Suprapubic skin (tissue), 4 donors: ENCODE results near the gene KANSL1. TPM values are rescaled to one million over a fixed set of nuclear protein-coding genes. Genes with fewer than 3 reads are reported as not detected.
"Not testable (repeated sequence)": the region's sequence is repeated elsewhere in the genome, so short reads cannot be mapped to it uniquely, and the experiment has no call there.

Experiments used
- DNase-seq, 2 donors: peaks; one replicate each; pipeline ENCODE4 v3.0.0-alpha.2; 2019; ENCODE audit warnings: low spot score in 2 of 2
- H3K27ac ChIP-seq: fragments of 200-600 bp; sonication (generic); one replicate; pipeline ENCODE4 v1.5.1; 2019
- H3K27me3 ChIP-seq: fragments of 200-600 bp; sonication (generic); one replicate; pipeline ENCODE4 v1.5.1; 2019
- H3K36me3 ChIP-seq: fragments of 200-600 bp; sonication (generic); one replicate; pipeline ENCODE4 v1.5.1; 2019
- H3K4me1 ChIP-seq: fragments of 200-600 bp; sonication (generic); one replicate; pipeline ENCODE4 v1.5.1; 2019
- H3K4me3 ChIP-seq: fragments of 200-600 bp; sonication (generic); one replicate; pipeline ENCODE4 v1.5.1; 2019; ENCODE audit warnings: mild to moderate bottlenecking
- H3K9me3 ChIP-seq: fragments of 200-600 bp; sonication (generic); one replicate; pipeline ENCODE4 v1.5.1; 2019
- EP300 ChIP-seq: sonication (generic); formaldehyde crosslinking; IDR thresholded peaks from one replicate; pipeline ENCODE4 v1.6.1; 2017; ENCODE audit warnings: antibody characterized with exemption
- POLR2A ChIP-seq, 2 donors: fragments of 450-650 bp; IDR thresholded peaks; one replicate each; pipeline ENCODE4 v1.6.1; 2017; ENCODE audit warnings: antibody characterized with exemption in 2 of 2, mild to moderate bottlenecking in 2 of 2, moderate library complexity in 2 of 2
- POLR2AphosphoS5 ChIP-seq, 3 donors: sonication (generic); formaldehyde crosslinking; IDR thresholded peaks; one replicate each; pipeline ENCODE4 v1.6.1; 2017; ENCODE audit warnings: antibody characterized with exemption in 3 of 3
- WGBS: methylation state at CpG from one replicate; pipeline ENCODE4 v1.1.5; 2018; 5-methylcytosine and 5-hydroxymethylcytosine counted together
- total RNA-seq, 4 donors: library from RNA; depleted of rRNA; stranded (reverse); fragments of >200 nt; gene quantifications; one replicate each; pipeline ENCODE4 v1.1.0, GENCODE V29; 2016
- TF ChIP-seq, protein P1 (sequence below), 2 donors: fragments of 200-600 bp in 1 of 2; fragments of 450-650 bp in 1 of 2; sonication (generic) in 1 of 2; IDR thresholded peaks; one replicate each; pipeline ENCODE4 v1.5.1; 2016 to 2019; ENCODE audit warnings: antibody characterized with exemption in 2 of 2, mild to moderate bottlenecking in 1 of 2, moderate library complexity in 1 of 2

Gene KANSL1
- total RNA-seq, 4 donors from 2014 or later: 68.2 to 187 (median 79.0) TPM

- Histone ChIP-seq H3K27me3 (no peaks in the 10 kb centered on the region), H3K27ac (no peak overlapping the region), H3K4me3 (no peak overlapping the region), H3K4me1 (no peaks in the 10 kb centered on the region), H3K9me3 (no peaks in the 10 kb centered on the region), H3K36me3 (peaks cover 10% of the 10 kb centered on the region)
- DNase-seq: no peak
- WGBS: 98% methylated on average over 2 of the region's 2 CpGs
- TF ChIP-seq EP300 (no peak), POLR2A (IDR thresholded peaks at IDR 0.05) (no peak), POLR2AphosphoS5 (IDR thresholded peaks at IDR 0.05) (no peak)
- TF ChIP-seq, protein P1, sequence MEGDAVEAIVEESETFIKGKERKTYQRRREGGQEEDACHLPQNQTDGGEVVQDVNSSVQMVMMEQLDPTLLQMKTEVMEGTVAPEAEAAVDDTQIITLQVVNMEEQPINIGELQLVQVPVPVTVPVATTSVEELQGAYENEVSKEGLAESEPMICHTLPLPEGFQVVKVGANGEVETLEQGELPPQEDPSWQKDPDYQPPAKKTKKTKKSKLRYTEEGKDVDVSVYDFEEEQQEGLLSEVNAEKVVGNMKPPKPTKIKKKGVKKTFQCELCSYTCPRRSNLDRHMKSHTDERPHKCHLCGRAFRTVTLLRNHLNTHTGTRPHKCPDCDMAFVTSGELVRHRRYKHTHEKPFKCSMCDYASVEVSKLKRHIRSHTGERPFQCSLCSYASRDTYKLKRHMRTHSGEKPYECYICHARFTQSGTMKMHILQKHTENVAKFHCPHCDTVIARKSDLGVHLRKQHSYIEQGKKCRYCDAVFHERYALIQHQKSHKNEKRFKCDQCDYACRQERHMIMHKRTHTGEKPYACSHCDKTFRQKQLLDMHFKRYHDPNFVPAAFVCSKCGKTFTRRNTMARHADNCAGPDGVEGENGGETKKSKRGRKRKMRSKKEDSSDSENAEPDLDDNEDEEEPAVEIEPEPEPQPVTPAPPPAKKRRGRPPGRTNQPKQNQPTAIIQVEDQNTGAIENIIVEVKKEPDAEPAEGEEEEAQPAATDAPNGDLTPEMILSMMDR (IDR thresholded peaks at IDR 0.05): no peak
These were observed 104.6 kb downstream of the KANSL1 start for GRCh38 chr17:46088595-46088994.

DNA sequence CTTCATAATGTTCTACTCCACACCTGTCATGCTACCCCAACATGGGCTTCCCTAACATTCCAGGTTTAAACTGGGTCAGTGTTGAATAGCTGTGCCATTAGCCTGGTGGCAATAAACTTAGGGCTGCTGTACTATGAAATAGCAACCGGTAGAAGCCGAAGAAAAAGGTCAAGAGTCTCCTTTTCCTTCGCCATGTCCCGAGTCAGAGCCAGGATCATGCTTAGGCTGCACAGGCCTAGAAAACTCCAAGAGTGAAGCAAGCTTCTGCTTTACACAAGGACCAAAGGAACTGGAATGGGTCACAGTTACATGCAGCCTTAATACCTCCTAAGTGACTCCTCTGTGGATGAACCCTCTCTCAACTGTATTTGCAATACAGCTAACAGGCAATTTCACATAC is 105.4 kb downstream of the KANSL1 start:
- 85% methylated on average over 4 of the region's 4 CpGs for WGBS

DNA sequence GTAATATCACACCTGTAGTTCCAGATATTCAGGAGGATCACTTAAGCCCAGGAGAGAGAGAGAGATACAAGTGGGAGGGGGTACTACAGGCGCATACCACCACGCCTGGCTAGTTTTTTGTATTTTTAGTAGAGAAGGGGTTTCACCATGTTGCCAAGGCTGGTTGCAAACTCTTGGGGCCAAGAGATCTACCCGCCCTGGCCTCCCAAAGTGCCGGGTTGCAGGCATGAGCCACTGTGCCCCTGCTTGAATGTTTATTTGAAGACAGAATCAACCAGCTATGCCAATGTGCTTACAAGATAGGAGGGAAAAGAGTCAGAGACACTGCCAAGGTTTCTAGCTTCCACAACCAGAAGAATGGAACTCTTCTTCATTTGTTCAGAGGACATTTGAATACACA is 106.4 kb downstream of the KANSL1 start:
- H3K4me3 ChIP-seq: no peak overlapping the region

More for the DNA sequence above, 105.4 kb downstream of the KANSL1 start:
- not testable (repeated sequence) for H3K9me3 ChIP-seq, H3K4me3 ChIP-seq, H3K27ac ChIP-seq, DNase-seq, H3K4me1 ChIP-seq, H3K27me3 ChIP-seq
- peaks cover 10% of the 10 kb centered on the region for H3K36me3 ChIP-seq

GRCh38 chr17:46085522-46085921 is 107.7 kb downstream of the KANSL1 start:
- TF ChIP-seq POLR2A (IDR thresholded peaks at IDR 0.05): no peak
- TF ChIP-seq, protein P1 (IDR thresholded peaks at IDR 0.05): no peak
- TF ChIP-seq POLR2AphosphoS5 (IDR thresholded peaks at IDR 0.05): no peak
- TF ChIP-seq EP300: no peak
- Histone ChIP-seq H3K36me3 (peaks cover 5% of the 10 kb centered on the region), H3K27me3 (no peaks in the 10 kb centered on the region), H3K4me1 (peaks cover 11% of the 10 kb centered on the region), H3K27ac (no peak overlapping the region), H3K9me3 (no peaks in the 10 kb centered on the region), H3K4me3 (no peak overlapping the region)
- DNase-seq: no peak
- 95% methylated on average over 6 of the region's 6 CpGs for WGBS

More for the DNA sequence above, 106.4 kb downstream of the KANSL1 start:
- DNase-seq: no peak
- H3K9me3 ChIP-seq: no peaks in the 10 kb centered on the region
- H3K4me1 ChIP-seq: peaks cover 11% of the 10 kb centered on the region
- H3K27ac ChIP-seq: no peak overlapping the region
- H3K36me3 ChIP-seq: peaks cover 8% of the 10 kb centered on the region
- 88% methylated on average over 4 of the region's 4 CpGs for WGBS
- TF ChIP-seq EP300 (no peak), POLR2A (IDR thresholded peaks at IDR 0.05) (no peak), POLR2AphosphoS5 (IDR thresholded peaks at IDR 0.05) (no peak)
- TF ChIP-seq, protein P1 (IDR thresholded peaks at IDR 0.05): no peak
- H3K27me3 ChIP-seq: no peaks in the 10 kb centered on the region

DNA sequence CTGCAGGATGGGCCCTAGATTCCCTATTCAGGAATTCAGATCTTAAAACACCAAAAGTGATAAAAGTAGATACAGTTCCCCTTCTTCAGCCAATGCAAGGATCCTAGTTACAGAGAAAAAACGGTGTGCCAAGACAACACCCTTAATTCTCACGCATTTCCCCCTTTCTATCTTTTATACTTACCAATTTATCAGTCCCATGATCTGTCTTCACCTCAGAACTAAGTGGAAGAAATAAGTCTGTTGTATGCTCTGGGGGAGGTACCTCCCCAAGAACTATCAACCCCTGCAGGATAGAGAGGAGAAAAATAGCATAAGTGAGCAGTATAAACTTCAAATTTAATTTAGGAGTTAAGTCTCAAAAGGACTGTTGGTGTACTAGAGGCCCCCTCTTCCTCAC is 111.0 kb downstream of the KANSL1 start:
- 51% methylated on average over 2 of the region's 2 CpGs for WGBS
- Histone ChIP-seq H3K36me3 (no peaks in the 10 kb centered on the region), H3K9me3 (no peaks in the 10 kb centered on the region), H3K4me1 (peaks cover 11% of the 10 kb centered on the region), H3K4me3 (no peak overlapping the region), H3K27ac (no peak overlapping the region), H3K27me3 (no peaks in the 10 kb centered on the region)
- DNase-seq: no peak
- no peak for TF ChIP-seq EP300
- TF ChIP-seq POLR2A (IDR thresholded peaks at IDR 0.05): no peak
- TF ChIP-seq, protein P1 (IDR thresholded peaks at IDR 0.05): no peak
- TF ChIP-seq POLR2AphosphoS5 (IDR thresholded peaks at IDR 0.05): no peak

GRCh38 chr17:46081018-46081320 is 112.3 kb downstream of the KANSL1 start:
- no peak overlapping the region for H3K27ac ChIP-seq
- H3K9me3 ChIP-seq: no peaks in the 10 kb centered on the region
- H3K4me3 ChIP-seq: no peak overlapping the region
- no peak for DNase-seq
- TF ChIP-seq EP300 (no peak), POLR2AphosphoS5 (IDR thresholded peaks at IDR 0.05) (no peak), POLR2A (IDR thresholded peaks at IDR 0.05) (no peak)
- TF ChIP-seq, protein P1 (IDR thresholded peaks at IDR 0.05): no peak
- H3K4me1 ChIP-seq: peaks cover 11% of the 10 kb centered on the region
- H3K27me3 ChIP-seq: no peaks in the 10 kb centered on the region
- peaks cover 5% of the 10 kb centered on the region for H3K36me3 ChIP-seq
